Measurements from ENCODE around the gene MED31.

DNA sequence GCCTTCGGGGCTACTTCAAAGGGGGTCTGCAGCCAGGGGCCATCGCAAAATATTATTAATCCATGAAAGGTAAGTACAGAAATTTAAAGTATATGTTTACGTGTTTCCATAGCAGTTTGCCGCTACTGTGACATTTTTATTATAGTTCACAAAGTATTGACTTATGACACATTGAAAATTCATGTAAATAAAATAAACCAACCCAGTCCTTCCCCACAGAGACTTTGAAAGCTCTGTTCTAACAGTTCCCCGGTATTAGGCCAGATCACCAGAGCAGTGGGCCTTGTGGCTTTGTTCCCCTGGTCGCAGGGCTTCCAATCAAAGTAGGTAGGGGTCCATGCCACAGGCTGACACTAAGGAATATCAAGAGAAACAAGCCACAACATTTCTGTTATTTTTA, 24.8 kb downstream of the MED31 start:
- TF ChIP-seq, protein P1, sequence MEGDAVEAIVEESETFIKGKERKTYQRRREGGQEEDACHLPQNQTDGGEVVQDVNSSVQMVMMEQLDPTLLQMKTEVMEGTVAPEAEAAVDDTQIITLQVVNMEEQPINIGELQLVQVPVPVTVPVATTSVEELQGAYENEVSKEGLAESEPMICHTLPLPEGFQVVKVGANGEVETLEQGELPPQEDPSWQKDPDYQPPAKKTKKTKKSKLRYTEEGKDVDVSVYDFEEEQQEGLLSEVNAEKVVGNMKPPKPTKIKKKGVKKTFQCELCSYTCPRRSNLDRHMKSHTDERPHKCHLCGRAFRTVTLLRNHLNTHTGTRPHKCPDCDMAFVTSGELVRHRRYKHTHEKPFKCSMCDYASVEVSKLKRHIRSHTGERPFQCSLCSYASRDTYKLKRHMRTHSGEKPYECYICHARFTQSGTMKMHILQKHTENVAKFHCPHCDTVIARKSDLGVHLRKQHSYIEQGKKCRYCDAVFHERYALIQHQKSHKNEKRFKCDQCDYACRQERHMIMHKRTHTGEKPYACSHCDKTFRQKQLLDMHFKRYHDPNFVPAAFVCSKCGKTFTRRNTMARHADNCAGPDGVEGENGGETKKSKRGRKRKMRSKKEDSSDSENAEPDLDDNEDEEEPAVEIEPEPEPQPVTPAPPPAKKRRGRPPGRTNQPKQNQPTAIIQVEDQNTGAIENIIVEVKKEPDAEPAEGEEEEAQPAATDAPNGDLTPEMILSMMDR (IDR thresholded peaks at IDR 0.05; ENCODE audit: low read depth, low read length), result no peak
- TF ChIP-seq POLR2A (IDR thresholded peaks at IDR 0.05; ENCODE audit: extremely low read depth, insufficient read length) (no peak), MYC (IDR thresholded peaks at IDR 0.05; ENCODE audit: low read depth, low read length) (no peak)
